Loucy (cell line): ENCODE data around the gene LRRC10.

Experiments used
- H2AFZ ChIP-seq: fragments of 200-600 bp; sonication (generic); 2 replicates; pipeline ENCODE4 v1.6.0; 2016; ENCODE audit warnings: antibody characterized with exemption, mild to moderate bottlenecking, low read length, moderate library complexity
- H3F3A ChIP-seq: fragments of 200-600 bp; 2 replicates; pipeline ENCODE4 v1.6.0; 2016; ENCODE audit warnings: antibody characterized with exemption, low read depth, mild to moderate bottlenecking
- H3K27me3 ChIP-seq: fragments of 200-600 bp; sonication (generic); 2 replicates; pipeline ENCODE4 v1.6.1; 2014; ENCODE audit warnings: low read length, mild to moderate bottlenecking; ENCODE audit not compliant: insufficient read depth, poor library complexity, severe bottlenecking
- H3K36me3 ChIP-seq: fragments of 200-600 bp; sonication (generic); 2 replicates; pipeline ENCODE4 v1.6.1; 2016; ENCODE audit warnings: low read length; ENCODE audit not compliant: insufficient read depth
- H3K4me1 ChIP-seq: fragments of 200-600 bp; sonication (generic); 2 replicates; pipeline ENCODE4 v1.5.1; 2014; ENCODE audit warnings: low read length, mild to moderate bottlenecking; ENCODE audit not compliant: insufficient read depth, poor library complexity, severe bottlenecking
- H3K4me2 ChIP-seq: fragments of 200-600 bp; sonication (generic); 2 replicates; pipeline ENCODE4 v1.6.0; 2014; ENCODE audit warnings: antibody characterized with exemption, low read length, low read depth, mild to moderate bottlenecking; ENCODE audit not compliant: poor library complexity, severe bottlenecking
- H3K4me3 ChIP-seq: fragments of 200-600 bp; sonication (generic); 2 replicates; pipeline ENCODE4 v1.5.1; 2014; ENCODE audit warnings: low read length, mild to moderate bottlenecking, mixed read lengths; ENCODE audit not compliant: poor library complexity, severe bottlenecking
- H3K79me2 ChIP-seq: fragments of 200-600 bp; sonication (generic); 2 replicates; pipeline ENCODE4 v1.6.1; 2014; ENCODE audit warnings: low read length; ENCODE audit not compliant: insufficient read depth
- H3K9ac ChIP-seq: fragments of 200-600 bp; sonication (generic); 2 replicates; pipeline ENCODE4 v1.6.0; 2014; ENCODE audit warnings: mild to moderate bottlenecking, low read depth, low read length, moderate library complexity; ENCODE audit not compliant: poor library complexity, severe bottlenecking
- H3K9me2 ChIP-seq: fragments of 200-600 bp; sonication (generic); replicated peaks from 2 replicates; pipeline ENCODE4 v1.6.1; 2016; ENCODE audit warnings: low read depth, low read length, mixed read lengths
- H3K9me3 ChIP-seq: fragments of 200-600 bp; sonication (generic); 2 replicates; pipeline ENCODE4 v1.6.1; 2014; ENCODE audit warnings: mild to moderate bottlenecking, antibody characterized with exemption, low read length, low read depth; ENCODE audit not compliant: insufficient read depth
- H4K20me1 ChIP-seq: fragments of 200-600 bp; sonication (generic); 2 replicates; pipeline ENCODE4 v1.6.0; 2014; ENCODE audit warnings: antibody characterized with exemption, low read length, mild to moderate bottlenecking; ENCODE audit not compliant: insufficient read depth, poor library complexity, severe bottlenecking
- EZH2phosphoT487 ChIP-seq: fragments of 200-600 bp; IDR thresholded peaks from 2 replicates; pipeline ENCODE4 v1.6.1; 2018; ENCODE audit warnings: antibody characterized with exemption, mild to moderate bottlenecking, moderate library complexity, borderline replicate concordance
- TF ChIP-seq, protein P1 (sequence below): fragments of 200-600 bp; sonication (generic); conservative IDR thresholded peaks from 2 replicates; pipeline ENCODE4 v1.5.1; 2014; ENCODE audit warnings: mild to moderate bottlenecking, antibody characterized with exemption, low read length

The LRRC10 gene

DNA sequence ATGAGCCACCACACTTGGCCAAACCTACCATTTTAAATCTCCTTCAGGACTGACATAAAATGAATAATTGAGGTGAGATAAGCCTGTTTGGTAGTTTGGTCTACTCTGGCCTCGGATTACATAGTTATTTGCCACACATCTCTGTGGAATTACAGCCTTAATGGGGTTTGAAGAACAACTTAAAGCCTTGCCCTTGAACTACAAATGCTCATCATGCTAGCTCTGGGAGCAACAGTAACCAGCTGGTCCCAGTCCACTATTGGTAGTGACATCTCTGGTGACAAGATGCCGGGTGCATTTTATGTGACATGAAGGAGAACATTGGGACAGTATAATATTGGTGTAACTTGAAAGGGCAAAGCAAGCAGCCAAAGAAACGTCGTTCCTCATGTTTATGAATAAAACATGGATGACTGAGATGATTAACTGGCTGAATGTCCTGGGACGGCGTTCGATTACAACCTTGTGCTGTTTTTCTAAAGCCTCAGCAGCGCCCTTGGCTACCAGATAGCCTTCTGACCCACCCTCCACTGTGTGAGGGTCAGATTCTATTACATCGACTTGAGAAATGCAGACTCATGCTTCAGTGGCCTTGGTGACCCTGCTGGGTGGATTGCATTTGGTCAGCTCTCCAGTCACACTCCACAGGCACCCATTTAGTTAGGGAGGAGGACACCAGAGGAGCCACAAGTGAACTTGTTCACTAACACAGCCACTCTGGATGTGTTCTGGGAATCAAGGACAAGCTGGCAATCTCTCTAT, 46.9 kb upstream of the LRRC10 start:
- Histone ChIP-seq H3K4me2 (no peak overlapping the region), H3K9me3 (no peaks in the 10 kb centered on the region), H3K9ac (no peak overlapping the region), H3K79me2 (no peaks in the 10 kb centered on the region), H3F3A (no peaks in the 10 kb centered on the region), H3K4me3 (no peak overlapping the region), H3K4me1 (no peaks in the 10 kb centered on the region), H2AFZ (no peak overlapping the region), H4K20me1 (no peaks in the 10 kb centered on the region), H3K9me2 (no peaks in the 10 kb centered on the region), H3K36me3 (no peaks in the 10 kb centered on the region), H3K27me3 (no peaks in the 10 kb centered on the region)
- TF ChIP-seq, protein P1, sequence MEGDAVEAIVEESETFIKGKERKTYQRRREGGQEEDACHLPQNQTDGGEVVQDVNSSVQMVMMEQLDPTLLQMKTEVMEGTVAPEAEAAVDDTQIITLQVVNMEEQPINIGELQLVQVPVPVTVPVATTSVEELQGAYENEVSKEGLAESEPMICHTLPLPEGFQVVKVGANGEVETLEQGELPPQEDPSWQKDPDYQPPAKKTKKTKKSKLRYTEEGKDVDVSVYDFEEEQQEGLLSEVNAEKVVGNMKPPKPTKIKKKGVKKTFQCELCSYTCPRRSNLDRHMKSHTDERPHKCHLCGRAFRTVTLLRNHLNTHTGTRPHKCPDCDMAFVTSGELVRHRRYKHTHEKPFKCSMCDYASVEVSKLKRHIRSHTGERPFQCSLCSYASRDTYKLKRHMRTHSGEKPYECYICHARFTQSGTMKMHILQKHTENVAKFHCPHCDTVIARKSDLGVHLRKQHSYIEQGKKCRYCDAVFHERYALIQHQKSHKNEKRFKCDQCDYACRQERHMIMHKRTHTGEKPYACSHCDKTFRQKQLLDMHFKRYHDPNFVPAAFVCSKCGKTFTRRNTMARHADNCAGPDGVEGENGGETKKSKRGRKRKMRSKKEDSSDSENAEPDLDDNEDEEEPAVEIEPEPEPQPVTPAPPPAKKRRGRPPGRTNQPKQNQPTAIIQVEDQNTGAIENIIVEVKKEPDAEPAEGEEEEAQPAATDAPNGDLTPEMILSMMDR = no peak
- no peak for TF ChIP-seq EZH2phosphoT487

DNA sequence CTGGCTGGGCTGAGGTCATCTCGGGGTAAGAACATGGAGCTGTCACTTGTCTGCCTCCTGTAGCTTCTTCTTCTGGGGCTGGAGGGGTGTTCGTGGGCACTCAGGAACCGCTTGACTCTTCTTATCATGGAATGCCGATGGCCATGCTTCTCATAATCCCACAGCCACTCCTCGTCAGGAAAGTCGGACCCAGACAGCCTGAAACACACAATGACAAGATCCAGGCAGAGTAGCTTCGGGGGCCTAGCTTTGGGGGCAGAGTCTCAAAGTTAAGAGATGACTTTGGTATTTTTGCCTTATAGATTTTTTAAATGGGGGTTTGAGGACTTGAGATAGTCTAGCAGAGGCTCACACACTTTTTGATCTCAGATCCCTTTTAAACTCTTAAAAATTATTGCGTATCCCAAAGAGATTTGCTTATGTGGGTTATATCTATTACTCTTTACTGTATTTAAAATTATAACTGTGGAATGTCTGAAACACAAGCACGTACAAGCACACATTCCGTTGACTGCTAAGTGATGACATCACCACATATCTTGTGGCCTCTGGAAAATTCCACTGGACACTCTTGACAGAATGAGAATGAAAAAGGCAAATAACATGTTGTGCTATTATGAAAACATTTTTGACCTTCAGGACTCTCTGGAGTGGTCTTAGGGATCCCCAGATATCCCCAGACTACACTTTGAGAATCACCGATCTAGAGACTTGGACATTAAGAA, 45.1 kb upstream of the LRRC10 start:
- no peaks in the 10 kb centered on the region for H3K36me3 ChIP-seq
- H3K79me2 ChIP-seq = no peaks in the 10 kb centered on the region
- H3K9ac ChIP-seq = no peak overlapping the region
- H3K4me3 ChIP-seq = no peak overlapping the region
- H3F3A ChIP-seq = no peaks in the 10 kb centered on the region
- H2AFZ ChIP-seq = no peak overlapping the region
- TF ChIP-seq, protein P1 = no peak
- no peak for TF ChIP-seq EZH2phosphoT487
- H4K20me1 ChIP-seq = no peaks in the 10 kb centered on the region
- no peaks in the 10 kb centered on the region for H3K27me3 ChIP-seq
- no peaks in the 10 kb centered on the region for H3K9me3 ChIP-seq
- no peaks in the 10 kb centered on the region for H3K4me1 ChIP-seq
- H3K4me2 ChIP-seq = no peak overlapping the region
- no peaks in the 10 kb centered on the region for H3K9me2 ChIP-seq

DNA sequence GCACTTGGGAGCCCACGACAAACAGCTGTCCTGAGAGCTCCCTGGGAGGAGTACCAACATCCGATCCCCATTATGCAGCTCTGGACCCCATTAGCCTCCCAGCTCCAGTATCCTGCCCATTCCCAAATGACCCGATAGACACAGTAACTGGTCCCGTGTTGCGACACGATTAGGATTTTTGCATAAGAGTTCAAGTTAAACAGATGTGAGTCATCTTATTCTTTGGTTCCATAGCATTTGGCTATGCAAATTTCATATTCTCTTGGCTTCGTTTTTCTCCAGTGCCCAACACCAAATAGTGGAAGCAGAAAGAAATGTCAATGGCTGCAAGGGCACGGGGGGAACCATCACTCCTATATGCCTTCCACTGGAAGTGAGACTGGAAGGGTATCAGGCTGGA, 43.0 kb upstream of the LRRC10 start:
- H3K4me2 ChIP-seq = no peak overlapping the region
- H3K9ac ChIP-seq = no peak overlapping the region
- no peak overlapping the region for H2AFZ ChIP-seq
- no peaks in the 10 kb centered on the region for H3K4me1 ChIP-seq
- no peaks in the 10 kb centered on the region for H3K27me3 ChIP-seq
- TF ChIP-seq, protein P1 = no peak
- no peak for TF ChIP-seq EZH2phosphoT487
- H3K4me3 ChIP-seq = no peak overlapping the region
- H3K9me3 ChIP-seq = no peaks in the 10 kb centered on the region
- no peaks in the 10 kb centered on the region for H3K9me2 ChIP-seq
- H4K20me1 ChIP-seq = no peaks in the 10 kb centered on the region
- H3F3A ChIP-seq = no peaks in the 10 kb centered on the region
- H3K79me2 ChIP-seq = no peaks in the 10 kb centered on the region
- no peaks in the 10 kb centered on the region for H3K36me3 ChIP-seq
